GM23338 (cell line): ENCODE results near the gene TENM4. TPM values are rescaled to one million over a fixed set of nuclear protein-coding genes. Genes with fewer than 3 reads are reported as not detected.

ENCODE experiments used
- ATAC-seq: fragments of 200-7000 bp; cut with Tn5 transposase; 3 replicates; pipeline ENCODE4 v1.9.1; 2020
- DNase-seq: peaks from one replicate; pipeline ENCODE4 v3.0.0-alpha.2; 2015; ENCODE audit warnings: low spot score
- H2AFZ ChIP-seq: fragments of 200-600 bp; sonication (generic); 2 replicates; pipeline ENCODE4 v1.8.0; 2016; ENCODE audit warnings: antibody characterized with exemption, mild to moderate bottlenecking, moderate library complexity
- H3F3A ChIP-seq: fragments of 200-600 bp; sonication (generic); replicated peaks from 2 replicates; pipeline ENCODE4 v1.8.0; 2017; ENCODE audit warnings: antibody characterized with exemption, mixed run types, low read depth
- H3K27ac ChIP-seq: fragments of 200-600 bp; sonication (generic); 2 replicates; pipeline ENCODE4 v1.6.1; 2016; ENCODE audit warnings: low read depth
- H3K27me3 ChIP-seq: fragments of 200-600 bp; sonication (generic); 2 replicates; pipeline ENCODE4 v1.8.0; 2016; ENCODE audit warnings: mild to moderate bottlenecking, mixed run types, moderate library complexity; ENCODE audit not compliant: insufficient read depth
- H3K36me3 ChIP-seq: fragments of 200-600 bp; sonication (generic); 2 replicates; pipeline ENCODE4 v1.8.0; 2016; ENCODE audit warnings: mild to moderate bottlenecking; ENCODE audit not compliant: insufficient read depth
- H3K4me1 ChIP-seq: fragments of 200-600 bp; sonication (generic); 2 replicates; pipeline ENCODE4 v1.8.0; 2016; ENCODE audit warnings: mild to moderate bottlenecking, moderate library complexity; ENCODE audit not compliant: insufficient read depth
- H3K4me2 ChIP-seq: fragments of 200-600 bp; sonication (generic); 2 replicates; pipeline ENCODE4 v1.7.1; 2017; ENCODE audit warnings: mixed run types
- H3K4me3 ChIP-seq: fragments of 200-600 bp; sonication (generic); 2 replicates; pipeline ENCODE4 v1.6.1; 2016; ENCODE audit warnings: mixed run types
- H3K79me2 ChIP-seq: fragments of 200-600 bp; sonication (generic); replicated peaks from 2 replicates; pipeline ENCODE4 v1.8.0; 2017; ENCODE audit warnings: mild to moderate bottlenecking; ENCODE audit not compliant: insufficient read depth
- H3K9me2 ChIP-seq: fragments of 200-600 bp; sonication (generic); 2 replicates; pipeline ENCODE4 v1.8.0; 2017; ENCODE audit not compliant: insufficient read depth
- H4K20me1 ChIP-seq: fragments of 200-600 bp; sonication (generic); replicated peaks from 2 replicates; pipeline ENCODE4 v1.8.0; 2017; ENCODE audit warnings: mild to moderate bottlenecking; ENCODE audit not compliant: insufficient read depth
- H3K27ac Mint-ChIP-seq: 2 replicates; pipeline ENCODE4 v1.8.0; 2020; ENCODE audit warnings: inconsistent platforms, mild to moderate bottlenecking, moderate library complexity, mixed read lengths
- H3K27me3 Mint-ChIP-seq: 3 replicates; pipeline ENCODE4 v1.8.0; 2022; ENCODE audit warnings: low read depth, mild to moderate bottlenecking, moderate library complexity, mixed read lengths, inconsistent platforms; ENCODE audit not compliant: insufficient read depth, poor library complexity
- H3K36me3 Mint-ChIP-seq: 3 replicates; pipeline ENCODE4 v1.8.0; 2021; ENCODE audit warnings: low read depth, mild to moderate bottlenecking, inconsistent platforms, moderate library complexity, mixed read lengths
- H3K4me1 Mint-ChIP-seq: 3 replicates; pipeline ENCODE4 v1.8.0; 2020; ENCODE audit warnings: mild to moderate bottlenecking, inconsistent platforms, mixed read lengths
- H3K4me3 Mint-ChIP-seq: 3 replicates; pipeline ENCODE4 v1.8.0; 2021; ENCODE audit warnings: moderate library complexity, mild to moderate bottlenecking, inconsistent platforms, mixed read lengths
- H3K9me3 Mint-ChIP-seq: 3 replicates; pipeline ENCODE4 v1.8.0; 2020; ENCODE audit warnings: moderate library complexity, mild to moderate bottlenecking, inconsistent platforms, mixed read lengths
- CREB1 ChIP-seq: fragments of 250-450 bp; sonication (Bioruptor Pico); IDR thresholded peaks from 2 replicates; pipeline ENCODE4 v1.5.0; 2020; ENCODE audit warnings: low read depth, mild to moderate bottlenecking, moderate library complexity
- CTCF ChIP-seq, 2 experiments: fragments of 200-600 bp in 1 of 2; sonication (generic) in 1 of 2; conservative IDR thresholded peaks; 2 replicates each; pipeline versions ENCODE4 v1.5.1 to v1.6.1; 2016 to 2017; ENCODE audit warnings: antibody characterized with exemption in 2 of 2, low read depth in 2 of 2, mild to moderate bottlenecking in 2 of 2, moderate library complexity in 1 of 2
- ETS1 ChIP-seq: IDR thresholded peaks from 2 replicates; pipeline ENCODE4 v1.6.1; 2016; ENCODE audit warnings: antibody characterized with exemption
- EZH2phosphoT487 ChIP-seq: fragments of 200-600 bp; sonication (generic); IDR thresholded peaks from one replicate; pipeline ENCODE4 v1.8.1; 2018; ENCODE audit warnings: antibody characterized with exemption; ENCODE audit not compliant: unreplicated experiment
- NANOG ChIP-seq: IDR thresholded peaks from 2 replicates; pipeline ENCODE4 v1.6.1; 2016; ENCODE audit warnings: antibody characterized with exemption, borderline replicate concordance
- POLR2AphosphoS5 ChIP-seq: IDR thresholded peaks from 2 replicates; pipeline ENCODE4 v1.6.1; 2016; ENCODE audit warnings: antibody characterized with exemption, low read depth
- REST ChIP-seq: IDR thresholded peaks from one replicate; pipeline ENCODE4 v1.6.1; 2018; ENCODE audit warnings: antibody characterized with exemption; ENCODE audit not compliant: unreplicated experiment
- STAT1 ChIP-seq: IDR thresholded peaks from one replicate; pipeline ENCODE4 v1.6.1; 2016; ENCODE audit warnings: antibody characterized with exemption; ENCODE audit not compliant: unreplicated experiment
- ZNF114 ChIP-seq: fragments of 250-450 bp; sonication (Bioruptor Pico); IDR thresholded peaks from 2 replicates; pipeline ENCODE4 v1.5.0; 2020; ENCODE audit warnings: mild to moderate bottlenecking, moderate library complexity
- ZNF462 ChIP-seq: fragments of 250-450 bp; sonication (Bioruptor Pico); IDR thresholded peaks from 2 replicates; pipeline ENCODE4 v1.5.0; 2020; ENCODE audit warnings: mild to moderate bottlenecking, moderate library complexity
- polyA plus RNA-seq: library from polyadenylated mRNA; unstranded; fragments of >200 nt; fragmentation: Nextera tagmentation; extraction: Ambion mirVana; gene quantifications from 2 replicates; pipeline ENCODE4 v1.2.1, GENCODE V29; 2016
- total RNA-seq: library from RNA; depleted of rRNA; stranded (reverse); fragments of >200 nt; shearing (Covaris generic); gene quantifications from 2 replicates; pipeline ENCODE4 v1.2.3, GENCODE V29; 2014

Gene TENM4
- total and polyA plus RNA-seq, 2 experiments from 2014 or later, result 7.3 TPM

GRCh38 chr11:79179087-79179486, 261.7 kb downstream of the TENM4 start (continued):
- TF ChIP-seq ETS1 (no peak), REST (no peak), NANOG (no peak), CREB1 (CRISPR knock-in tag) (no peak), ZNF114 (no peak), STAT1 (no peak), EZH2phosphoT487 (no peak), POLR2AphosphoS5 (no peak), CTCF (conservative IDR thresholded peaks at IDR 0.05; ENCODE audit: low read depth in 2 of 2) (no peak)

GRCh38 chr11:79174045-79175008, 266.5 kb downstream of the TENM4 start:
- DNase-seq (peak; percentile 45), ATAC-seq (peak; percentile 99)
- Histone ChIP-seq H3K27ac (no peak overlapping the region), H3K36me3 (no peaks in the 10 kb centered on the region), H3K79me2 (no peaks in the 10 kb centered on the region), H2AFZ (peak overlapping the region; percentile 5; the same call in 1 of the 2 replicates), H3K9me2 (no peaks in the 10 kb centered on the region), H3K4me1 (peaks cover 8% of the 10 kb centered on the region), H4K20me1 (no peaks in the 10 kb centered on the region; the same call in 1 of the 2 replicates), H3F3A (no peaks in the 10 kb centered on the region), H3K4me3 (no peak overlapping the region), H3K4me2 (no peak overlapping the region), H3K27me3 (no peaks in the 10 kb centered on the region)
- no peak overlapping the region for H3K4me3 Mint-ChIP-seq
- H3K27me3 Mint-ChIP-seq, result peaks cover 3% of the 10 kb centered on the region
- TF ChIP-seq ZNF462 (CRISPR knock-in tag) (0 out of 2 replicates have a peak, but pooled peaks have one; percentile 51), NANOG (no peak)
- no peak overlapping the region for H3K27ac Mint-ChIP-seq
- H3K9me3 Mint-ChIP-seq, result no peaks in the 10 kb centered on the region
- peaks cover 14% of the 10 kb centered on the region for H3K4me1 Mint-ChIP-seq
- no peaks in the 10 kb centered on the region for H3K36me3 Mint-ChIP-seq
